ENCODE measurements around the gene GRIK3.

Gene GRIK3

DNA sequence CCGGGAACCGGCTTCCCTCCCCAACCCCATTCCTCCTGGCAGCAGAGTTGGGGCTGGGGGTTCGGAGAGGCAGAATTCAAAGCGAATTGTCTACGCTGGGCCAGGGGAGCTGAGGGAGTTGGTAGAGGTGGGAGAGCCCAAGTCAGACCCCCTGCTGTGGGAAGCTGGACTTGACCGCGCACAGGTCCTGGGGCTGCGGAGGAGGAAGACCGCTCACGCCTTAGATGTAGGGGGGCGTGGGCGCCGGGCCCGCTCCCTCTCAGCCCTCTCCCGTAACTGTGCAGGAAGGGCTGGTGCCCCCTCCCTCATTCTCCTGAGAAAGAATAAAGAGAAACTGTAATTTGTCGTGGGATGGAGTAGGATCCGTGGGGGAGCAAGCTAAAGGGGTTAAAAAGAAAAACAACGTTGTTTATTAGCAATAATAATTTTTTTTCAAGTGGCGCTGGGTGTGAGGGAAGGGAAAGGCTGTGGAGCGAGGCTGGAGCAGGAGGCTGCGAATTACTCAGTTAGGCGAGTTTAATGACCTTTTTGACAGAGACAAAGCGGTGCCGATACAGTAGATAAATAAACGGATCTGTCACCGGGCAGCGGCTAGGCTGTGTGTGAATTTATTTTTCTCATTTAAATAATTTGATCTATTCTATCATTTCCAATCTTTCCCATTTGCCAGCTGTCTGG lies 838 bp upstream of the GRIK3 start:
- no peak overlapping the region for H3K4me3 ChIP-seq (ENCODE audit: low read depth, low read length)
- TF ChIP-seq, protein P1, sequence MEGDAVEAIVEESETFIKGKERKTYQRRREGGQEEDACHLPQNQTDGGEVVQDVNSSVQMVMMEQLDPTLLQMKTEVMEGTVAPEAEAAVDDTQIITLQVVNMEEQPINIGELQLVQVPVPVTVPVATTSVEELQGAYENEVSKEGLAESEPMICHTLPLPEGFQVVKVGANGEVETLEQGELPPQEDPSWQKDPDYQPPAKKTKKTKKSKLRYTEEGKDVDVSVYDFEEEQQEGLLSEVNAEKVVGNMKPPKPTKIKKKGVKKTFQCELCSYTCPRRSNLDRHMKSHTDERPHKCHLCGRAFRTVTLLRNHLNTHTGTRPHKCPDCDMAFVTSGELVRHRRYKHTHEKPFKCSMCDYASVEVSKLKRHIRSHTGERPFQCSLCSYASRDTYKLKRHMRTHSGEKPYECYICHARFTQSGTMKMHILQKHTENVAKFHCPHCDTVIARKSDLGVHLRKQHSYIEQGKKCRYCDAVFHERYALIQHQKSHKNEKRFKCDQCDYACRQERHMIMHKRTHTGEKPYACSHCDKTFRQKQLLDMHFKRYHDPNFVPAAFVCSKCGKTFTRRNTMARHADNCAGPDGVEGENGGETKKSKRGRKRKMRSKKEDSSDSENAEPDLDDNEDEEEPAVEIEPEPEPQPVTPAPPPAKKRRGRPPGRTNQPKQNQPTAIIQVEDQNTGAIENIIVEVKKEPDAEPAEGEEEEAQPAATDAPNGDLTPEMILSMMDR (IDR thresholded peaks at IDR 0.05; ENCODE audit: low read depth, low read length, missing control alignments): no peak
- no peak for DNase-seq (ENCODE audit: low read depth)
- in situ Hi-C loops (cut with HindIII; ENCODE audit: low sequenced_read_pairs): no loop called here

DNA sequence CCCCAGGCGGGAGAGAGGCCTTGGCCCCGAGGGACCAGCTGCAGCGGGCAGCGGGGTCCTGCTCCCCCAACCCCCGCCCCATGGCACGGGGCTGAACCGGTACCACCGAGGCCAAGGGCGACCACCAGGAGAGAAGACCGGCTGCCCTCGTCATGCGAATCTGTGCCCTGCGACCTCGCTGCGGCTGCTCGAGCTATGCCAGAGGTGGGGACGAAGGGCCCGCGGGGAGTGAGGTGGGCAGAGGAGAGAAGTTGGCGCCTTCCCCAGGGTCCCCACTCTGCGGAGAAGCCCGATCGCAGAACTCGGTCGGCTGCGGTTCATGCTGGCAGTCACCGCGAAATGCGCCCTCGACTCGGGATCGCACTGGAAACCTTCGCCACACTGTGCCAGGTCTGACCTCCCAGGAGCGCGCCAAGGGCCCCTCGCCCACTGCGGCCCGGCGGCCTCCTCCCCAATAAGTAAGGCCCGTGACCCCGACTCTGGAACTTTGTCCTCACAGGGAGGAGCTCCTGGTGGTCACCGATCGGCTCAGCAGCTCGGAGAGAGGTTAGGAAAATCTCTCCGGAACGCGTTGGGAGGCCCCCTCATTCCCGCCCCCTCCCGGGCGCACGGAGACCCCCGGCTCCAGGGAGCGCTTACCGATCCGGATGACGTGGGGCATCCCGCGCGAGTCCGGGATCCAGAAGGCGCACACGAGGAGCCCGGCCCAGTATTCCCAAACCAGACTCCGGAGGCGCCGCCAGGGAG lies 787 bp downstream of the GRIK3 start:
- in situ Hi-C loops (cut with HindIII; ENCODE audit: low sequenced_read_pairs): no loop called here
- no peak for DNase-seq (ENCODE audit: low read depth)
- TF ChIP-seq, protein P1 (IDR thresholded peaks at IDR 0.05; ENCODE audit: low read depth, low read length, missing control alignments): no peak
- no peak overlapping the region for H3K4me3 ChIP-seq (ENCODE audit: low read depth, low read length)

DNA sequence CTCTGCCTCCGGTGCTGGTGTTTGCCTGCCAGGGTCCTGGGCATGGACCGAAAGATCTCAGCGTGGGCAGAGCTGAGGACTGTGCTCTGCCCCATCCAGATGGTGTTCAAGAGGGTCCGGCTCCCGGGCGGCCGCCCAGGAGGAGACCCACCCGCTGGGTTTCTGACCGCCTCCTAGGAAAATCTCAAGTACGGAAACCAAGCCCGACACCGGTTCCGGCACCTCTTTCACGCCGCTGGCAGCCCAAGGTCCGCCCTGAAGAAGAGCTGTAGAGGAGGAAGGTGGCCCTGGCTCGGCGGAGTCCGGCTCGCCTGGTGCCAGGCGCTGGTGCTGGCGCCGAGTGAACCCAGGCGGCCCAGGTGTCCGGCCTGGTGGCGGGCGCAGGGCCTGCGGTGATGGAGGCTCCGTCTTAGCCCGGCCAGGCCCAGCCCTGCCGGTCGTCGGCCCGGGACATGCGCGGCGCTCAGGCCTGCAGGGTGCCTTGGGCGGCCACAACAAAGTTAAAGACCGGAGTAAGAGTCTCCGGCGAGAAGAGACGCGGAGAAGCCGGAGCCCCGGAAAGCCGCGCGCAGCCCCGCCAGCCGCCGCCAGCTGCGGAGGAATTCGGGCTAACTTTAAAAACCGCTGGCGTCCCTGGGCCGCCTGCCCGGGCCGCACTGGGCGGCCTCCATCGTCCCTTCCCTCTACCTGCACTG lies 1.5 kb downstream of the GRIK3 start:
- TF ChIP-seq, protein P1 (IDR thresholded peaks at IDR 0.05; ENCODE audit: low read depth, low read length, missing control alignments): no peak
- no peak for DNase-seq (ENCODE audit: low read depth)
- H3K4me3 ChIP-seq (ENCODE audit: low read depth, low read length): no peak overlapping the region
- in situ Hi-C loops (cut with HindIII; ENCODE audit: low sequenced_read_pairs): no loop called here

DNA sequence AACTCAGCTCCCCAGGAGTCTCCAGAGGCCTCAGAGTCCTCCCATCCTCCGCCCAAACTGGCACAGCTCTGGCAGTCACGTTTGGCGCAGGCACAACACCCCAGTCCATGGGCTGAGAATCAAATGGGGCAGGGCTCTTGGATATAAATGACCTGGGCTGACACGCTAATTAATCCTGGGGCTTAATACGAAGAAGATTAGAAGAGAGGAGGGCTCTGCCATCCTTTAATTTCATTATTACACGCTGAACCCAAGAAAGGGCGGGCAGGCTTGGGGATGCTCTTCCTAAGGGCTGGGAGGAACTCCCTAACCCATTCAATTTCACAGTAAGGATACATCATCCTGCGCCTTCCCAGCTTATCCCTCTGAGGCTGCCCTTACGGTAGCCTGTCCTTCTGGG lies 2.4 kb downstream of the GRIK3 start:
- in situ Hi-C loops (cut with HindIII; ENCODE audit: low sequenced_read_pairs): no loop called here
- TF ChIP-seq, protein P1 (IDR thresholded peaks at IDR 0.05; ENCODE audit: low read depth, low read length, missing control alignments): no peak
- H3K4me3 ChIP-seq (ENCODE audit: low read depth, low read length): no peak overlapping the region
- no peak for DNase-seq (ENCODE audit: low read depth)

DNA sequence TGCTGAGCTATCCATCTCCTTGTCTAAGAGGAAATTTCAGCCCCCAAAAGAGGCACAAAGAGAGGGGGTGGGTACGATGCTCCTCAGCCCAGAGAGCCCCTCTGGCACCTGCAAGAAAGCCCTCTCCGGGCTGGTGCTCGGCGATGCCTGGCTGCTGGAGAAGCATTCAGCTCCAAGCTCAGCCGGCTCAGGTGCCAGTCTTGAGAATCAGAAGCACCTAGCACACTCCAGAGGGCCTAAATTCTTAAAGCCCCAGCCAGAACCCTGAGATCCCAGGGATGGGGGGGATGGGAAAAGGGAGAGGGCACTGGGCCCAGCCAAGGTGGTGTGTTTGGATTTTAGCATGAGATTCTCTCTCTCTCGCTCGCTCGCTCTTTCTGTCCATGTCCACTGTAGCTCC lies 2.9 kb downstream of the GRIK3 start:
- no peak overlapping the region for H3K4me3 ChIP-seq (ENCODE audit: low read depth, low read length)
- in situ Hi-C loops (cut with HindIII; ENCODE audit: low sequenced_read_pairs): no loop called here
- TF ChIP-seq, protein P1 (IDR thresholded peaks at IDR 0.05; ENCODE audit: low read depth, low read length, missing control alignments): no peak
- no peak for DNase-seq (ENCODE audit: low read depth)

DNA sequence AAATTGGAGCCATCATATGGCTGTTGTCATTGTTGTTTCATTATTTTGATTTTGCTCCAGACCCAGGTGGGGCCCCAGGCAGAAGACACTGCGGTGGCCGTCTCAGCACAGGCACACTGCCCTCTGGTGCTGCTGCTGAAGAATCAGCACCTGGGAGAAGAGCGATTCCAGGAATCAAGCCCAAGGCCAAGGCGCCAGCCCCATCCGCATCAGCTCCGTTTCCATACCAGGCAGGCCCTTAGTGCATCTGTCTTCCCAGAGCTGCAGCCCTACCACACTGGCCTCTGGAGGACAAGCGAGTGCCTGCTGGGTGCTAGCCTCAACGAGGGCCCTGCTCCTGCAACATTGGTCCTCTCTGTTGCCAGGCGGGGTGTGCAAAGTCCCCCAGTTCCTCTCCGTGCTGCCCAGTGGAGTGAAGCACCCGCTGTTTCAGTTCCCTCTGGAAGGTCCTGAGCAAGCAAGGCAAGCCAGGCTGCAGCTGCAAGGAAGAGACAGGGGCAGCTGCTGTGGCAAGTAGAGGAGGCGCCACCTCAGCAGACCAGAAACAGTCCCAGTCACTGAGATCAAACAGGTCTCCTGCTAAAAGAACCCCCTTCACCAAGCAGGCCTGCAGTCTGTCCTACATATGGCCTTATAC lies 5.2 kb downstream of the GRIK3 start:
- DNase-seq (ENCODE audit: low read depth): no peak
- no peak overlapping the region for H3K4me3 ChIP-seq (ENCODE audit: low read depth, low read length)
- in situ Hi-C loops (cut with HindIII; ENCODE audit: low sequenced_read_pairs): no loop called here
- TF ChIP-seq, protein P1 (IDR thresholded peaks at IDR 0.05; ENCODE audit: low read depth, low read length, missing control alignments): no peak

Measured in astrocyte of the cerebellum (primary cell).